Activated gamma-delta T cell (primary cell): Measurements from ENCODE around the gene GLB1L3.
"Not testable (repeated sequence)": the region's sequence is repeated elsewhere in the genome, so short reads cannot be mapped to it uniquely, and the experiment has no call there.

Experiments used
- DNase-seq: peaks from one replicate; lab custom pipeline; 2025; lab: John Stamatoyannopoulos, UW

Gene GLB1L3

GRCh38 chr11:134250675-134251074 lies 25.5 kb upstream of the GLB1L3 start:
- DNase-seq, result no peak

- DNase-seq, result no peak
Measured at GRCh38 chr11:134252346-134253187, 23.6 kb upstream of the GLB1L3 start.

GRCh38 chr11:134253188-134253993 lies 22.8 kb upstream of the GLB1L3 start, which contains the start of the genes ACAD8 and THYN1:
TSS of gene ACAD8 (plus strand) at chr11:134253568. CDS start at chr11:134253601, 33 bp downstream.
TSS of gene THYN1 (minus strand) at chr11:134253352. CDS start at chr11:134252882, 470 bp downstream.
- peak; percentile 83 for DNase-seq

GRCh38 chr11:134254433-134255183 lies 21.6 kb upstream of the GLB1L3 start:
- no peak for DNase-seq

- DNase-seq, result not testable (repeated sequence)
Measured at GRCh38 chr11:134255184-134255561, 21.0 kb upstream of the GLB1L3 start.

- no peak for DNase-seq
Measured at GRCh38 chr11:134257101-134257500, 19.1 kb upstream of the GLB1L3 start.

- no peak for DNase-seq
Measured at GRCh38 chr11:134258577-134258976, 17.6 kb upstream of the GLB1L3 start.

GRCh38 chr11:134260503-134260902 lies 15.7 kb upstream of the GLB1L3 start:
- no peak for DNase-seq

- DNase-seq, result no peak
Measured at GRCh38 chr11:134260983-134261382, 15.2 kb upstream of the GLB1L3 start.

- DNase-seq, result no peak
Measured at GRCh38 chr11:134261626-134262488, 14.3 kb upstream of the GLB1L3 start.

- DNase-seq, result no peak
Measured at GRCh38 chr11:134264966-134265764, 11.0 kb upstream of the GLB1L3 start.

- DNase-seq, result no peak
Measured at GRCh38 chr11:134266440-134266839, 9.7 kb upstream of the GLB1L3 start.

GRCh38 chr11:134266841-134267251 lies 9.3 kb upstream of the GLB1L3 start:
- DNase-seq, result no peak

- no peak for DNase-seq
Measured at GRCh38 chr11:134267461-134267860, 8.7 kb upstream of the GLB1L3 start.

- DNase-seq, result no peak
Measured at GRCh38 chr11:134267966-134268365, 8.2 kb upstream of the GLB1L3 start.

GRCh38 chr11:134270250-134270714 lies 5.9 kb upstream of the GLB1L3 start:
- DNase-seq, result no peak

- DNase-seq, result no peak
Measured at GRCh38 chr11:134271978-134272377, 4.2 kb upstream of the GLB1L3 start.

GRCh38 chr11:134272381-134273316 lies 3.5 kb upstream of the GLB1L3 start:
- no peak for DNase-seq

GRCh38 chr11:134273317-134273712 lies 2.9 kb upstream of the GLB1L3 start:
- DNase-seq, result no peak
